ENCODE measurements around the gene FMO5.

FMO5 gene

GRCh38 chr1:147177611-147178380 lies 47.3 kb downstream of the FMO5 start:
- no peak overlapping the region for H3K4me2 ChIP-seq (ENCODE audit: low read length)

GRCh38 chr1:147172168-147173016 lies 52.7 kb downstream of the FMO5 start, which contains the start of gene PRKAB2:
PRKAB2 (minus strand) TSS chr1:147172470; CDS start chr1:147172144, 326 bp downstream.
- Histone ChIP-seq H4K20me1 (ENCODE audit: control insufficient read depth, insufficient read depth, low read depth, low read length) (no peaks in the 10 kb centered on the region), H3K79me2 (ENCODE audit: control insufficient read depth, low read length) (peaks cover 56% of the 10 kb centered on the region), H3K4me2 (ENCODE audit: low read length) (peak within 1 kb of the TSS; percentile 81), H3K27ac (ENCODE audit: low read depth, low read length) (peak within 1 kb of the TSS; percentile 73), H3K9me2 (replicated peaks; ENCODE audit: control insufficient read depth, low read length) (no peaks in the 10 kb centered on the region), H3F3A (ENCODE audit: control insufficient read depth, insufficient read depth) (peaks cover 2% of the 10 kb centered on the region; the same call in 1 of the 2 replicates), H3K4me1 (ENCODE audit: control insufficient read depth, low read length) (peaks cover 33% of the 10 kb centered on the region), H3K9me3 (ENCODE audit: control insufficient read depth, insufficient read depth, low read length) (no peaks in the 10 kb centered on the region), H3K4me3 (ENCODE audit: low read length) (peak within 1 kb of the TSS; percentile 95), H3K27me3 (ENCODE audit: control insufficient read depth, low read length) (no peaks in the 10 kb centered on the region), H3K36me3 (ENCODE audit: control insufficient read depth, low read length) (peaks cover 27% of the 10 kb centered on the region)
- no peak for TF ChIP-seq EZH2phosphoT487 (IDR thresholded peaks at IDR 0.05; ENCODE audit: borderline replicate concordance, low read length)
- peak; percentile 84 for TF ChIP-seq CTCF (IDR thresholded peaks at IDR 0.05; ENCODE audit: low read depth, low read length, poor library complexity, severe bottlenecking)

More at GRCh38 chr1:147177611-147178380, 47.3 kb downstream of the FMO5 start:
- H3K4me1 ChIP-seq (ENCODE audit: control insufficient read depth, low read length): peaks cover 16% of the 10 kb centered on the region
- no peaks in the 10 kb centered on the region for H3K9me3 ChIP-seq (ENCODE audit: control insufficient read depth, insufficient read depth, low read length)
- no peaks in the 10 kb centered on the region for H3K9me2 ChIP-seq (replicated peaks; ENCODE audit: control insufficient read depth, low read length)
- no peak overlapping the region for H3K27ac ChIP-seq (ENCODE audit: low read depth, low read length)
- no peak for TF ChIP-seq CTCF (IDR thresholded peaks at IDR 0.05; ENCODE audit: low read depth, low read length, poor library complexity, severe bottlenecking)
- no peak for TF ChIP-seq EZH2phosphoT487 (IDR thresholded peaks at IDR 0.05; ENCODE audit: borderline replicate concordance, low read length)
- H3K36me3 ChIP-seq (ENCODE audit: control insufficient read depth, low read length): peaks cover 20% of the 10 kb centered on the region
- H3F3A ChIP-seq (ENCODE audit: control insufficient read depth, insufficient read depth): peaks cover 2% of the 10 kb centered on the region; the same call in 1 of the 2 replicates
- H4K20me1 ChIP-seq (ENCODE audit: control insufficient read depth, insufficient read depth, low read depth, low read length): no peaks in the 10 kb centered on the region
- no peaks in the 10 kb centered on the region for H3K27me3 ChIP-seq (ENCODE audit: control insufficient read depth, low read length)
- H3K4me3 ChIP-seq (ENCODE audit: low read length): no peak overlapping the region
- H3K79me2 ChIP-seq (ENCODE audit: control insufficient read depth, low read length): peaks cover 13% of the 10 kb centered on the region

- peak overlapping the region; percentile 95 for H3K4me3 ChIP-seq (ENCODE audit: low read length)
- peak overlapping the region; percentile 81 for H3K4me2 ChIP-seq (ENCODE audit: low read length)
- H3F3A ChIP-seq (ENCODE audit: control insufficient read depth, insufficient read depth): peaks cover 2% of the 10 kb centered on the region; the same call in 1 of the 2 replicates
- TF ChIP-seq EZH2phosphoT487 (IDR thresholded peaks at IDR 0.05; ENCODE audit: borderline replicate concordance, low read length) (no peak), CTCF (IDR thresholded peaks at IDR 0.05; ENCODE audit: low read depth, low read length, poor library complexity, severe bottlenecking) (no peak)
- peaks cover 33% of the 10 kb centered on the region for H3K4me1 ChIP-seq (ENCODE audit: control insufficient read depth, low read length)
- H3K9me3 ChIP-seq (ENCODE audit: control insufficient read depth, insufficient read depth, low read length): no peaks in the 10 kb centered on the region
- peak overlapping the region; percentile 73 for H3K27ac ChIP-seq (ENCODE audit: low read depth, low read length)
- no peaks in the 10 kb centered on the region for H4K20me1 ChIP-seq (ENCODE audit: control insufficient read depth, insufficient read depth, low read depth, low read length)
- no peaks in the 10 kb centered on the region for H3K9me2 ChIP-seq (replicated peaks; ENCODE audit: control insufficient read depth, low read length)
- peaks cover 35% of the 10 kb centered on the region for H3K36me3 ChIP-seq (ENCODE audit: control insufficient read depth, low read length)
- no peaks in the 10 kb centered on the region for H3K27me3 ChIP-seq (ENCODE audit: control insufficient read depth, low read length)
- H3K79me2 ChIP-seq (ENCODE audit: control insufficient read depth, low read length): peaks cover 60% of the 10 kb centered on the region
Measured at GRCh38 chr1:147171399-147172167, 53.6 kb downstream of the FMO5 start.
